ENCODE results near the gene DCANP1.

The DCANP1 gene

DNA sequence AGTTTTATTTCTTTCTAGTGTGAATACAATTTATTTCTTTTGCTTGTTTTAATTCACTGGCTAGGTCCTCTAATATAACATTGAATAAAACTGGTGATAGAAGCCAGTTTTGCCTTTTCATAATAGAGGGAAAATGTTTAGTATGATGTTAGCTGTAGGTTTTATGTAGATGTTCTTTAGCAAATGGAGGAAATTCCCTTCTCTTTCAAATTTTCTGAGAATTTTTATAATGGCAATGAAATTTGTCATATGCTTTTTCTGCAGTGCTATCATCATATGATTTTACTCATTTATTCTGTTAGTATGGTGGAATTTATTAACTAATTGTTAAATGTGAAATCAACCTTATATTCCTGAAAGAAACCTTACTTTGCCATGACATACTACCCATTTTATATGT is 30.1 kb downstream of the DCANP1 start:
- no peak for DNase-seq

DNA sequence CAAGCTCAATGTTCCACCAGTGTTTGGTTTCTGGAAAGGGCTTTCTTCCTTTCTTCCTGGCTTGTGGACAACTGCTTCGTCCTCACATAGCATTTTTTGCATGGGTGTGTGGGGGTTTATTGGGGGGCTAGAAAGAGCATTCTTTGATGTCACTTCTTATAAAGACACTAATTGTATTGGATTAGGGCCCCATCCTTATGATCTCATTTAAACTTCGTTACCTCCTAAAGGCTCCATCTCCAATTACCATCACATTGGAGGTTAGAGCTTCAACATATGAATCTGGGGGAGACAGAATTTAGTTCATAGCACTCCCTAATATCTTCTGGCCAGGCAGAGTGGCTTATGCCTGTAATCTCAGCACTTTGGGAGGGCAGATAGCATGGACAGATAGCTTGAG is 42.1 kb downstream of the DCANP1 start:
- DNase-seq: no peak

DNA sequence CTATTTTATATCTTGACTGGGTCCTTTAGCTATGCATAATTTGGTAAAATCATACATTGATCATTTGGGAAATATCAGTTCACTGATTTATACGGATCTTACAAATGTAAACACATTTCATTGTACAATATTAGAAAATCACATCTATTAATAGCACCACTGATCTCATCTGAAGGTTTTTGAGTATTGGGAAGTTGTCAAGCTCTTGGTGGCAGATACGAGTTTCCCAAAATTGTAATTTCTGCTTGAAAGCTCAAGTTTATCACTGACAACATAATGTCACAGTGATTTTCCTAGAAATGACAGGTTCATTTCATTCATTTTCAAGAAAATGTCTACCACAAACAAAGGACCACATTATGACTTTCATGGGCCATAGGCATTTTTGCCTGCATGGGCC is 45.1 kb downstream of the DCANP1 start:
- DNase-seq: no peak

DNA sequence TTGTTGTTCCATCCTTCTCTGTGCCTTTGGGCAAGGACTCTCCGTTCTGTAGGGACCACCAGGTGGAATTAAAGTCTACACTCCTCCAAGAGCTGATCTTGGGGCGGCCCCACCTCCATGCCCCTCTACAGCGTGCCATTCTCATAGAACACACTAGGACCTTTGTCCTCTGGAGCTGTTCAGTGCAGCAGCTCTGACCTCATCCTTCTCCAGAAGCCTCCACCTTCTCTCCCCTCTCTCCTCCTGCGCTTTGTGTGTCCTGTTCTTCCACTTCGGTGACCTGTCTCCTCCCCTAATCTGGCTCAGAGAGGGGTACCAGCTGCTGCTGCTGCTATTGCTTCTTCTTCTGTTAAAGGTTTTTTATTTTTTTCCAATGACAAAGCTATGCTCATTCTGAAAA is 46.3 kb downstream of the DCANP1 start:
- DNase-seq: no peak

DNA sequence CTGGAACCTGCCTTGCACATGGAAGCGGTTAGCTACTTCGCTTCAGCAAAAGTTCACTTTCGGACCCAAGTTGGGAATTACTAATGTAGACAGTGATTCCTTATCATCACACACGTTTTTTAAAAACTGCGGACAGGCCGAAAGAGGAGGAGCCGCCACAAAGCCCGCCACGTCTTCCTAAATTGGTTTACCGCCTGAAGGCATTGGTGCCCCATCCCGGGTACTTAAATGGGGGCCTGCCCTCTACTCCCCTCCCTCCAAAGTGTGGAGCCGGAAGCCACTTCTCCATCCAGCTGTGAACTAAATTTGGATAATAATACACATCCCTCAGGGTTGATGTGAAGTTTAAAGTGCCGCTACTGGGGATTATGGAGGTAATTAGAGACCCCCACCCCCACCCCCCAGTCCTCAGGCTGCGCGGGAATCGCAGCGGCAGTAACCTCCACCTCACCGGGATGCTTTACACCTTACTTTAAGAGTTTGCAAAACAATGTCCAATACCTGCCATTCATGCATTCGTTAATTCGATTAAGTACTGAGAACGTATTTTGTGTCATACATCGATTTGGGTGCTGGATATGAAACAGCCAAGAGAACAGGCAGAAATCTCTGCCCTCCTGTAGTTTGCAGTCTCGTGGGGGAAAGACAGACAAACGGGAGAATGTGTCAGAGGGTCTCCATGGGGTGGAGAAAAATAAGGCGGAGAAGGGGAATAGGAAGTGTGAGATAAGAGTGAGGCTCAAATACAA is 47.2 kb downstream of the DCANP1 start:
- no peak for DNase-seq

DNA sequence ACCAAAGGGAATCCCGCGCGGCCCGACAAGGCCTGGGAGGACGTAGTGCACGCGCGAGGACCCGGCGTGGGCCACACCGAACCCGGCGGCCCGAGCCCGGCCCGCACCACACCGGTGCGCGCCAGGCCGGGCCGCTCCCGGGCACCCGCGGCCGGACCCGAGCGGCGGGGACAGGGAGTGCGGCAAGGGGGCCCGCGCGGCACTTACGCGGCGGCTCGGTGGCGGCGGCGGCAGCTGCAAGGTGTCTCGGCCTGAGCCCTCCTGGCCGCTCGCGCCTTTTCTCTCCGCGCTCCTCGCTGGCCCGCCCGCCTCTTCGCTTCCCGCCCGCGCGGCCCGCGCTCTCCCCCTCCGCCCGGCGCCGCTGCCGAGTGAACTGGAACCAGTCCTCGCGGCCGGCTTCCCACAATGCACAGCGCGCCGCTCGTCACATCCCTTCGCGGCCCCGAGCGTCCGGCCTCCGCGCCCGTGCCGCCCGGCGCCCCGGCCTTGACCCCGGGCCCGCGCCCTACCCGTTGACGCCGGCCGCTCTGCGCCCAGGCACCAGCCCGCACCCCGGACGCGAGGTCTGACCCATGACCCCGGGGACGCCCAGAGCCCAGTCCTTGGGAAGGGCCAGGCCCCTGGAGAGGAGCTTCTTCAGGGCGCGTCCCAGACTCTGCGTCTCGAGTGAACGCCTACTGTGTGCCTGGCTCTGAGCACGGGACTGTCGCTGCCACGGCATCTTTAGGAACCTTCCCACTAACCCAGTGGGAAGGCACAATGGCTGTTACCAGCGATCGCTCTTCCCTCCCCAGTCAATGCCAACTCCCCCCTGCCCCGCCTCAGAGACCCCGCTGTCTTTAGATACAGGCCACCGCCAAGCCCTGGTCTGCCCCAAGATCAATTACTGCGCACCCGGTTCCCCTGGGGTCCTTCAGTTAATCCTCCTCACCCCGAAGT is 48.0 kb downstream of the DCANP1 start, which contains the start of gene MACROH2A1:
Gene MACROH2A1 (minus strand): TSS at position 377 of the 939 bp plus-strand sequence. CDS start 10,138 bp downstream, outside the sequence.
- DNase-seq: peak; percentile 89 to 90

DNA sequence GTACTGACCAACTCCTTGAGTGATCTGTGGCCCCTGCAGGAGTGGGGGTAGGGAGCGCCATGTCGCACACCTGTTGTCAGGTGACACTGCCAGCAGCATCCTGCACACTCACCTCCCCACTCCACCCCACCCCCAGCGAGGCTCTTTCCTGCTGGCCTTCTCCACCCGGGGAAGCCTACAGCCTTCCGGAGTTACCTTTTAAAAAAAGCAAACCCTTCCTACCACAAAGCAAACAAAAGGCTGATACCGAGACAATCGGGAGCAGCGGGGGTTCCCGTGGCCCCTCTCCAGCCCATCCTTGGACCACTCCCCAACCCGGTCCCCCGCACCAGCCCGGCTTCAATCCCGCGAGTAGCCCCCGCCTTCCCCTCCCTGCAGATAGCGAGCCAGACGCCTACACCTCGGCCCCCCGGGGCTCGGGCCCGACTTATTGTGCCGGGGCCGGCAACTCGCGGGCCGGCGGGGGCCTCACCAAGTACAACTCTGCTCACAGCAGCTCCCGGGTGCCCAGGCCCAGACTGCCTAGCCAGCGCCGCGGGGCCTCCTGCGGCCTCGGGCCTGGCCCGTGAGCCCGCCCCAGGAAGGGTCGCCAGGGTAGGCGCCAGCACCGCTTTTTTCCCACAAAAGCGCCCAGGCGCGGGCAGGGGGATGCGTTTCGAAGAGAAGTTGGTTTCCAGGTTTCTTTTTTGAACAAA is 48.8 kb downstream of the DCANP1 start:
- peak; percentile 62 to 67 for DNase-seq

DNA sequence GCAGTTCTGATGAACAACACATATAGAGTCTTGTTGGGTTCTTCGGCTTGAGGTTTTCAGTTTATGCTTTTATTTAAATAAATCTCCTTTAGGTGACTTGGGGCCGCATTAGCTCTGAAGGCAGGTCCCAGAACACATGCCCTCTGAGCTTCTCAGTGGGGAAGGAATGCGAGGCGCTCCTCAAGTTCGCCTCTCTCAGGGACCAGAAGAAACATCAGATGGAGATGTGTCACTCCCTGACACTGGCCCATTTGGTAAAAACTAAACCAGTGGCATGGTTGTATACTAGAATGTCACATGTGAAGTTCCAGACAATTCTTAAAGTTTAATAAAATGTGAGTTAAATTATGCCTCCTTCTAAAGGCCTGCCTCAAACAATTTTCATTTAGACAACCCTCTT is 50.1 kb downstream of the DCANP1 start:
- no peak for DNase-seq

DNA sequence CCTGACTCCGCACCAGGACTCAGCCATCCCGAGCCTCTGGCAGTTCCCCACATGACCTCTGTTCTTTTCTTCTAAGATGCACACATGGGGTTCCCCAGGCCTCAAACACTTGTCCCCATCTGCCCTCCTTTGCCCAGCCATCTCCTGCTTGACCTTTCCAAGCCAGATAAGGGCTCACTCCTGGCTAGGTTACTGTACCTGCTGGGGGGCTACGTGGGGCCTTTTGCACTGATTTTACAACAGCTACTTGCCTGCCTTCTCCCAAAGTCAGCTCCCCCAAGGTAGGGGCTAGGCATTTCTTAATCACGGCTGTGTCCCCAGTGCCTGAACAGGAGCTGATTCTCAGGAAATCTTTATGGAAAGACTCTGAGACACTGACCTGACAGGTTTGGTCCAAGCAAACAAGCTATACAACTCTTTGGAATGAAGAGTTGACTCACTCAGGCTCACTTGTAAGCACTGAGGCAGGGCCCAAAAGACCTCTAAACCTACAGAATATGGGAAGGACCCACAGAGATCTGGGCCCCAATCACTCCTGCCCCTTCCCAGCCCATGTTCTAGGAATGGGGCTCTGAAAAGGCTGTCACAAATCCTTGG is 50.6 kb downstream of the DCANP1 start:
- DNase-seq: no peak

DNA sequence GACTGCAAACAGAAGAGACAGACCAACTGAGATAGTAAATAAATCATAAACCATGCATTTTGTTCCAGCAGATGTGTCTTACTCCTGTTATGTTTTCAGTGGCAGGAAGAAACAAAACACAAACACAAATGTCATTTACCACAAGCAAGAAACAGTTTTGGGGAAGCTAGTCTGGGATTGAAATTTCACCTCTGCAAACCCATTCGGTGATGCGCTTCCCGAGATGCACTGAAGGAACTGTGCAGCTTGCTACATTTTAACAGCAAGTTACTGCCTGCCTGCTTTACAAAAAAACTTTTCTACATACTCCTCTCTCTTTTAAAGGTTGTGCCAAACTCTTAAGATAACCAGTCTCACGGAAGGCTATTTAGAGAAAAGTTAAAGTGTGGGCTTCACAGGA is 51.3 kb downstream of the DCANP1 start:
- DNase-seq: no peak

DNA sequence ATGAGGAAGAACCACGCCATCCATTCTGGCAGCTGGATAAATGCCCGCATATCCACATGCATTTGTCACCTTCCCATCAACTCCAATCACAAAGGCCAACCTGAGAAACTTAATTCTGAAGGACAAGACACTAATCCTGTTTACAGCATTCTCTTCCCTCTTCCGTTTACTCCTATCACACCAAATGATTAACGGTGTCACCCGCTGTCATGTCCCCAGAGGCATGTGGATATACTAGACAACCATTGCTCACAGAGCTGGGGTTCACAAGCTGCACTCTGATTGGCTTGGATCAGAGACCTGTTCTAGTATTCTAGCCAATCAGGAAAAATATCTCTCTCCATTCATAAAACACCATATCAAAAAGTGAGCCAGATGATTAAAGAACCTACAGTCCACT is 51.7 kb downstream of the DCANP1 start:
- no peak for DNase-seq
